SW 1271 (cell line): ENCODE results near the gene NHLH1.

Source experiments
- DNase-seq, 2 experiments: peaks; one replicate each; lab custom pipeline; 2025; lab: John Stamatoyannopoulos, UW

Gene NHLH1

DNA sequence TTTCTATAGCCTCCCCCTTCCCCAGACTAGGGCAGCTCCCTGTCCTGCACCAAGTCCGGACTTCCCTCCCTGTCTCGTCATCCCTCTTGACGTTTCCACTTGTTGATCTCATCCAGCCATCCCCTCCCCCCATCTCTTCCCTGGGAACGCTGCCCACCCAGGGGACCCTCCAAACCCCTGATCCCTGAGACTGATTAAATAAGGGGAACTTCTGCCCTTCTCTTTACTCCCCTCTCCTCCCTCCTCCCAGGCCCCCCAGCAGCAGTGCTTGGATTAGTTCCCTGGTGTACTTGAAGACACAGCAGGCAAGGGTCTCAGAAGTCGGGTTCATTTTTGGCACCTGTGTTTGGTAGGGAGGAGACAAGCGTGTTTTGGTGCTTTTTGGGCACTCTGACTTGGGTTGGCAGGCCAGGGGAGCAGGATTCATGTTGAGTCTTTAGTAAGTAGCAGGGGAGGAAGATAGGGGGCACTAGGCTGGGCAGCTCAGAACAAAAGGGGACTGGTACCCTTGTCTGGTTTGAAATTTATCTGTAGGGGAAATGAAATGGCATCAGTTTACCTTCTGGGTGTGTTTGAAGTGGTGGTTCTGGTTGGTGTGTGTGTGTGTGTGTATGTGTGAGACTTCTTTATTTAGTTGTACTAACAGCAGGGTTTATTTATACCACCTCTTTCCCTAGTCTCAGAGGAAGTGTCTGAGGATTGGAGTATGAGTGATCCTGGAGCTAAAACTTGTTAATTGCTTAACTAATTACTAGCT lies 44.6 kb downstream of the NHLH1 start:
- DNase-seq, result no peak

DNA sequence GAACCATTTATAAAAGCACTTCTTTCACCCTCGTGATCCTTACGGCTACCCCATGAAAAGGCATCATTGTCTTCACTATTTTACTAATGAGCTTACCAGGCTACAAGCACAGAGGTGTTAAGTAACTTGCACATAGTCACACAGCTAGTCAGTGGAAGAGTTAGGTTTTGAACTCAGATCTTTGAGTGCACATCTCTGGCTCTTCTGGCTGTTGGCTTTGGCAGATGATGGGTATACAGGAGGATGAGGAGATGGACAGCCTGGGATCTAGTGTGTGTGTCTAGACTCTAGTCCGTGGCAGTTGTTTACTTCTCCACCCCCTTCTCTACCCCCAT lies 45.1 kb downstream of the NHLH1 start:
- no peak for DNase-seq

DNA sequence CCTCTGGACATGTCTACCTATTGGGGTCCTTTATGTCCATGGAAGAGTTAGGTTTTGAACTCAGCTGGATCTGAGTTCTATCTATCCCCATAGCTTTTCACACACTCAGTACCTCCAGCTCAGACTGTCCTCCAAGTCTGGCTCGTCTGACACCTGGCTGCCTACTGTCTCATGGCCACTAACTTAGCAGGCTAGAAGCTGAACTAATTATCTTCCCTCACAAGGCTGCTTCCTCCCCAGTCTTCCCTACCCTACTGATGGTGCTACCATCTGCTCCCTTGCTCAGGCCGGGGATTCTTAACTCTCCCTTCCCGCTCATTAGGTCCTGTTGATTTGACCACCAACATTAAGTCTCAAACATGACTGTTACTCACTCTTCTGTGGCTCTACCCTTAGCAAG lies 46.8 kb downstream of the NHLH1 start:
- no peak for DNase-seq

GRCh38 chr1:160414881-160415280 lies 48.0 kb downstream of the NHLH1 start:
- DNase-seq, result no peak

DNA sequence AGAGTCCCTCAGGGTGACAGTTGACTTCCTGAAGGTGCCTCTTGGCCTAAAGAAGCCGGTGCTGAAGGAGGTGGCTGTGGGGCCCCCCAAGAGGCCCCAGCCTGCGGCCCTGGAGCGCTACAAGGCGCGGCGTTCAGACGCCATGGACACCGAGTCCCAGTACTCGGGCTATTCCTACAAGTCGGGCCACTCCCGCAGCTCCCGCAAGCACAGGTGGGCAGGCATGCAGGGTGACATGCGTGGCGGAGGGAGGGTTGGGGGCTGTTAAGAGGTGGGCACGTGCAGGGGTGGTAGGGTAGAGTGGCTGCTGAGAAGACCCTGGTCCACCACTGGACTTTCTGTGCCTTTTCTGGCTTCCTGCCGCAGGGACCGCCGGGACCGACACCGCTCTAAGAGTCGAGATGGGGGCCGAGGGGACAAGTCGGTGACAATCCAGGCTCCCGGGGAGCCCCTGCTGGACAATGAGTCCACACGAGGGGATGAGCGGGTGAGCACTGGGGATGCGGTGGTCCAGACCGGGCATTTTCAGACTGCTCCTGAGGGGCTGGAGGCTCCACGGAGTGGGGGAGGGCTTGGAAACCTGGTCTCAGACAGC lies 48.9 kb downstream of the NHLH1 start:
- DNase-seq, result no peak

DNA sequence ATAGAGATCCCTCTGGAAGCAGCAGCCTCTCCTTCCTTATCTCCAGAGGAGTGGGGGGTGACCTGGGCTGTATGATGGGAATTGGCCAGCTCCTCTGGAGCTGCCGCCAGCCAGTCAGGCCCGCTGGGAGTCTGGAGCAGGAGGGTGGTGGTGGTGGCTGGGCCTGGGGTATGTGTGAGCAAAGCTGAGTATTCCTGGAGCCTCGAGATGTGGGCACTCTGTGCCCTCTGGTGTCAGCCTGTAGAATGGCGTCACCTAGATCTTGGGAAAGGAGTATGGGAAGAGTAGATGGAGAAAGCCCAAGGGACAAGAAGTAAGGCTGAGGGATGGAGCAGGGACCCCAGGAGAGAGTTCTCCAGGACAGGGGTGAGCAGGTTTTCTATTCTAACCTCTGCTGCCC lies 49.5 kb downstream of the NHLH1 start:
- DNase-seq, result peak in 1 of 2 experiments; percentile 44

DNA sequence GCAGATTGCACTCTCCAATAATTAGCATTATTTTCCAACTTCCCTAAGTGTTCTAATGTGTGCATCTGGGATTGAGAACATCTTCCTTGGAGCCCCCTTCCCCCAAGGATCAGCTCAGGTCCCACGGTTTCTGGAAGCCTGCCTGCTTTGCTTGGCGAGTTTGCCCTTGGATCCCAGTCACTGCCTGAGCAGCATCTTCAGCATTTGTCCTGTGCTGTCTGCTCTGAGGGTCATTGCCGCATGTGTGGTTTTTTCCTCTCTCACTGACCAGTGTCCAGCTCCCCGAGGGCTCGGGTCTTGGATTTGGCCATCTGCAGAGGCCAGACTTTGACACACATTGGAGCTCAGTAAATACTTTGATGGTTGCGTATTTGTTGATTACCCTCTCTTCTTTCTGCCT lies 51.6 kb downstream of the NHLH1 start:
- no peak for DNase-seq

GRCh38 chr1:160419150-160419837 lies 52.4 kb downstream of the NHLH1 start:
- no peak for DNase-seq

DNA sequence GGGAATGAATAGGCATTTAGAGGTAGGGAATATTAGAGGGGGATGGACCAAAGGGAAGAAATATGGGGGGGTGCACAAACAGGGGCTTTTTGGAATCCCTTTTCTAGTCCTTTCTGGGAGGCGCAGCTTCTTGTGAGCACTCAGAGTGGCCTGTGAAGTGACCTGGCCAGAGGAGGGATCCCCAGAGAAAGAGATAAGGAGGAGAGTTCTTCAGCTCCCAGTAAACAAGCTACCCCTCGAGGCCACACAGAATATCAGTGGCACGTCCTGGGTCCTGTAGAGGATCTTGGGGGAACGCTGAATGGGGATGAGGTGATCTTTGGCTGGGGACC lies 52.9 kb downstream of the NHLH1 start:
- DNase-seq, result no peak

DNA sequence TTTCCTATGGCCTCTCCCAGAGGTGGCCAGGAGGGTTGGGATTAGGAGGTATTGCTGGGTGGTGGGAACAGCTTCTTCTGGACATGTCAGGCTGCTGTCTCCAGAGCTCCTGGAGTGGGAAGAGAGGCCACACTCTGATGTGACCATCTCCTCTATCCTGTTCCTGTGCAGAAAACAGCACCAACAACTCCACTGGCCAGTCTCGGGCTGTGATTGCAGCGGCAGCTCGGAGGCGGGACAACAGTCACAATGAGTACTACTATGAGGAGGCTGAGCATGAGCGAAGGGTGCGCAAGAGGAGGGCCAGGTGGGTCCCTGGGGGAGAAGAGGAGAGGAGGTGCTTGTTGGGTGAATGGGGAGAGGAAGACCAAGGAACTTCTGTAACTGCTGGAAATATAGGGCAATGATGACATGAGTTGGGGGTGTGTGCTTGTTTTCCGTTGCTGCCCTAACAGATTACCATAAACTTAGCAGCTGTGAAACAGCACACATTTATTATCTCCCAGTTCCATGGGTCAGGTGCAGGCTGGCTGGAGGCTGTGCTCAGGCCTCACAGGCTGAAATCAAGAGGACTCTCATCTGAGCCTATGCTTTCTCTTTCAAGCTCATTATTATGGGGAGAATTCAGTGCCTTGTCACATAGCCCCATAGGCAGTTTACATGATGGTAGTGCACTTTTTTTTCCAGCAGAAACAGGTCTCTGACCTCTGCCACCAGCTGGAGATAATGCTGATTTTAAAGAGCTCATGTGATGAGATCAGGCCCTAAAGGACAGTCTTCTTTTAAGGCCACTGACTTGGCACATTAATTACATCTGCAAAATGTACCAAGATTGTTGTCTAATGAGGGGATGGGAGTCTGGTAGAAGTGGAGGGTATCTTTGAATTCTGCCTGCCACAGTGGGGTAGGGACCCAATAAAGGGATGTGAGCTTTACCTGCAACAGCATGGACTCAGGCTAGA lies 54.3 kb downstream of the NHLH1 start:
- DNase-seq, result no peak

DNA sequence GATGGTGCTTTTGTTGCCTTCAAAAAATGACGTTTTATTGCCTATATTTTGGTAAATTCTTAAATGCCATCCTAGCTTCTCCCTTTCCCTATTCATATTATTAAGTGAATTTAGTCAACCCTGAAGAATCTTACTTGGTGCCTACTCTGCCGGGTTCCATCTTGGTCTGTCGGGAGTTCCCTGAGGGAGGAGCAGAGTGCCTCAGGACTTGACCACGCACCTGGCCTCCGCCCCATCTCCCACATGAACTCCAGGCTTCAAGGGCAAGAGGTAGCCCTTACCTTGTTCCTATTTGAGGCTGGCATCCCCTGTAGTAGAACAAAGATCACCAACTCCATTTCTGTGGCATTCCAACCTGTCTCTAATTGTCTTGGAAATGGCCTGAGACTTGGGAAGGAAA lies 55.0 kb downstream of the NHLH1 start:
- DNase-seq, result no peak
